Posterior cingulate gyrus (tissue), 11 donors: ENCODE results near the gene PRDM16.

Source experiments
- DNase-seq, 10 donors: peaks; one replicate each; pipeline versions ENCODE4 v3.0.0 to v3.0.0-alpha.2; 2020 to 2021; ENCODE audit warnings: mixed read lengths in 3 of 10
- intact Hi-C: fragments of 100-400 bp; cut with DNase I; formaldehyde crosslinking; loops from one replicate; pipeline ENCODE4 v1.15.1; 2023

The PRDM16 gene

DNA sequence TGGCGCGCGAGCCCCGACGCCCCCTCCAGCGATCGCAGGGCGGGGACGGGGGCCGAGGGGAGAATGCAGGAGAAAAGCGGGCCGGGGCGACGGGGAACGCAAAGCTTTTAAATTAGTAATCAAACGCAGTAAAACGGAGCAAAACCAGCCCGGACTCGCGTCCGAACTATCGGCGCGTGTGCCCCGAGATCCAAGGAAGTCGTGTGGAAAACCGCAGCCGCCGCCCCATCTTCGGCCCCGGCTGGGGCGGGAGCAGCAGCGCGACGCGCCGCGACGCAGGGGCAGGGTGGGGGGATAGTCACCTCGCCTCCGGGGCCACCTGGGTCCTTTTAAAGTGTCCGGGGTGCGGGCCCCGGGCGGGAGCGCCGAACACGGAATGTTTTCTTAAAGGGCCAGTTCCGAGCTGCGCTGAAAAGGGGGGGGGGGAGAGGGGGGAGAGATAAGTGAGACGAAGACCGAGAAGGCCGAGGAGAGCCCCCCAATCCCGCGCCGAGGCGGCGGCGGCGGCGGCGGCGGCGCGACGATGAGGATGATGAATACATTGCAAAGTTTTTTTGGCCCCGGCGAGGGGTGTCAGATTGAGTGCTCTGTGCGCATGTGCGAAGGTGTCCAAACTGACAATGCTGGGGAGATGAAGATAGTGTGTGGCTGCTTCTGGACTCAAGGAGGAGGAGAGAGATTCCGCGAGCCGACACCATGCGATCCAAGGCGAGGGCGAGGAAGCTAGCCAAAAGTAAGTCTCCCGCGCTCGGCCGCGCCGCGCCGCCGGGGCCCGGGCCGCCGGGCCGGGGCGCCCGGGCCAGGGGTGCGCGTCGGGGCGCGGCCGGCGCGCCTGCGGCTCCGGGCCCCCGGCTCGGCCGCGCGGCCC is at the start of gene PRDM16:
Gene PRDM16, plus strand, starts transcription at position 640 of the 868 bp plus-strand sequence. Its CDS starts 57 bp downstream, at position 697.
- intact Hi-C loops: loop anchor here (2.0 kb wide), 1 partner anchor 216 kb away; no protein-coding TSS in a partner anchor

DNA sequence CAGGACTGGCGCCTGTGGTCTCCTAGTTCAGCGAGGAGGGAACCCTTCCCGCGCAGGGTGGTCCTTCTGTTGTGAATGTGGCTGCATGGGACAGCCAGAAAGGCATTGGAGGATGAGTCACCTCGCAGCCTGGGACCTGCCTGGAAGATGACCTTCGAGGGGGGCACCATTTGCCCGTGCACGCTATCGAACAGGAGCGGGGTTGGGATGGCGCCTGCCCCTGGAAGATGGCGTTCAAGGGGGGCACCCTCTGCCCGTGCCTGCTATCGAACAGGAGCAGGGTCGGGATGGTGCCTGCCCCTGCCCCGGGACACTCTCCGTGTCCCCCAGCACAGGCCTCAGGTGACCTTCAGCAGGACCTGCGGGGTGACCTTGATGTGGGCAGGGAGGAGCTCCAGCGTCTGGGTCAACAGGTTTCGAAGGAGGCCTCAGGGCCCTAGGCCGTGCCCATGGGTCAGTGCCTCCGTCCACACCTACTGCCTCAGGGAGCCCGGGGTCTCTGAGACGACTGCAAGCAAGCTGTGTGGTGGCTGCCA is 49.4 kb upstream of the PRDM16 start:
- DNase-seq: peak in 4 of 10 donors; percentile 24 to 64 (median 56)
- intact Hi-C loops: no loop called here

More for the DNA sequence above, at the start of gene PRDM16:
- DNase-seq: peak in 5 of 10 donors; percentile 9 to 80 (median 77)

DNA sequence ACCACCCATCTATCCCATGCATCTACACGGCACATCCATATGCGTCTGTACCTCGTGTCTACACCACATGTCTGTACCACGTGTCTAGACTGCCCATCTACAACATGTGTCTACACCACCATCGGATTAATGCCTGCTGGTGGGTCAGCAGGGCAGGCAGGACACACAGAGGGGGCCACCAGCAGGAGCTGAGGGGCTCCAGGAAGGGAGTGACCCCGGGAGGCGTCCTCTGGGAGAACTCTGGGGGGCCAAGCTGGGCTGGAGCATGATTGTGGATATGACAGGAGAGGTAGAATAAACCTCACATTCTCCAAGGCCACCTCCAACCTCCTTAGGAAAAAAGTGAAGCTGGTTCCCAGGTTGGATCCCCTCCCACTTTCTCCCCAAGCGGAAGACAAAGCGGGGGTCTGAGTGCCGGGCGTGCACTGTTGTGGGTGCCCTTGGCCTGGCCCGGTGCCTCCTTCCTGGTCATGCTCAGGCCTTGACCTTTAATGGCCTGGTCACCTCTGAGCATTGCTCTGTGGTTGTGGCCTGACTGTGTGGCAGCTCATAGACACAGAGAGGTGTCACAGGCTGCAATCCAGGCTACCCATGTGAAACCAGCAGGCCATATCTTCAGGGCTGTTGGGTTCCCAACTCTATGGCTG is 48.6 kb upstream of the PRDM16 start:
- peak in 4 of 10 donors; percentile 1 to 61 (median 28) for DNase-seq

DNA sequence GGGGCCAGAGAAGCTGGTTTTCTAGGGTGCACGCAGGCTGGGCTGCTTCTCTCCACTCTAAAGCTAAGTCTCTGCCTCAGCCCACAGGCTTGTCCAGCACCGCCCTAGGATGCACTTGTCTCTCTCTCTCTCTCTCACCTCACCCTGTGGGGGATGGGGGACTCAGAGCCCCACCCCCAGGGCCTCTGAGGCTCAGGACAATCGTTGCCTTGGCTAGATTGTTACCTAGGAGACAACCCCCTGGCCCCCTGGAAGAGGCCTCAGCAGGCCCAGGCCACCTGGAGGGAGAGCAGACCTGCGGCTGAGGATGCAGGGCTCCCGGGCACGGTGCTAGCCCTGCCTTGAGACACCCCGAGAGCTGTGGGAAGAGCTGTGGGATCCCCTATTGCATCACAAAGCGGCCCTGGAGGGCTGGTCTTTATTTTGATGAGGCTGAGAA is 47.8 kb upstream of the PRDM16 start, which contains the start of gene ACTRT2:
Gene ACTRT2, plus strand, starts transcription at position 235 of the 439 bp plus-strand sequence. CDS start 220 bp downstream, outside the sequence.
- DNase-seq: peak in 3 of 10 donors; percentile 4 to 66 (median 65)
- intact Hi-C loops: no loop called here

More for the DNA sequence above, 48.6 kb upstream of the PRDM16 start:
- intact Hi-C loops: no loop called here

DNA sequence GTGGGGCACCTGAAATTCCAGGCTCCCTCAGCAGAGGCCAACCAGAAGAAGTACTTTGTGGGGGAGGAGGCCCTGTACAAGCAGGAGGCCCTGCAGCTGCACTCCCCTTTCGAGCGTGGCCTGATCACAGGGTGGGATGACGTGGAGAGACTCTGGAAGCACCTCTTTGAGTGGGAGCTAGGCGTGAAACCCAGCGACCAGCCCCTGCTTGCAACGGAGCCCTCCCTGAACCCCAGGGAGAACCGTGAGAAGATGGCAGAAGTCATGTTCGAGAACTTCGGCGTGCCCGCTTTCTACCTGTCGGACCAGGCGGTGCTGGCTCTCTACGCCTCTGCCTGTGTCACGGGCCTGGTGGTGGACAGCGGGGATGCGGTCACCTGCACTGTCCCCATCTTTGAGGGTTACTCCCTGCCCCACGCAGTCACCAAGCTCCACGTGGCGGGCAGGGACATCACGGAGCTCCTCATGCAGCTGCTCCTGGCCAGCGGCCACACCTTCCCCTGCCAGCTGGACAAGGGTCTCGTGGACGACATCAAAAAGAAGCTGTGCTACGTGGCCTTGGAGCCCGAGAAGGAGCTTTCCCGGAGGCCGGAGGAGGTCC is 47.1 kb upstream of the PRDM16 start:
- DNase-seq: peak in 5 of 10 donors; percentile 5 to 77 (median 69)
- intact Hi-C loops: no loop called here

DNA sequence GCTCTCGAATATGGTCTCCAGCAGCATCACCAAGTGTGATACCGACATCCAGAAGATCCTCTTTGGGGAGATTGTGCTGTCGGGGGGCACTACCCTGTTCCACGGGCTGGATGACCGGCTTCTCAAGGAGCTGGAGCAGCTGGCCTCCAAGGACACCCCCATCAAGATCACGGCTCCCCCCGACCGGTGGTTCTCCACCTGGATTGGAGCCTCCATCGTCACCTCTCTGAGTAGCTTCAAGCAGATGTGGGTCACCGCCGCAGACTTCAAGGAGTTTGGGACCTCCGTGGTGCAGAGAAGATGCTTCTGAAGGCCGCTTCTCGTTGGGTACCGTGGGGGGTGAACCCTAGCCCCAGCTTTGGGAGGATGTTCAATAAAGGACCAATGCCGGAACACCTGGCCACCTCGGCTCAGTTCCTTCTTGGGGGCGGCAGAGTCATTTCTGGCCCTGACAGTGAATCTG is 46.5 kb upstream of the PRDM16 start:
- DNase-seq: peak in 5 of 10 donors; percentile 5 to 80 (median 56)
- intact Hi-C loops: no loop called here

DNA sequence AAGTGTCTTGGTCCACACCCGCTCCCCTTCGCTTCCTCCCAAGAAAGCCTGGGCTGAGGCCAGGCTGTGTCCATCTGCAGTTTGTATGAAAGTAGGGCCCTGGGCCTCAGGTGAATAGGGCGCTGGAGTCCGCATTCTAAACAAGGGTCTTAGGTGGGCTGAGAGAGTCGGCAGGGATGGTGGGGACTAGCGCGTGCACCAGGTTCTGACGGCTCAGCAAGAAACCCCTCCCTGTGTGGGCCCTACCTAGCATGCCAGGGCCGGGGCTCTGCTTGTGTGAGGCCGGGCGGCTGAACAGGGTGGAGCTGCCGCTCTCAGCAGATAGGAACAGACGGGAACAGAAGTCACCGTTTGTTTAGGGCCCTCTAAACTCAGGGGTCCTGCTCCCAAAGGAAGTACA is 46.0 kb upstream of the PRDM16 start:
- peak in 4 of 10 donors; percentile 2 to 58 (median 31) for DNase-seq
- intact Hi-C loops: no loop called here

DNA sequence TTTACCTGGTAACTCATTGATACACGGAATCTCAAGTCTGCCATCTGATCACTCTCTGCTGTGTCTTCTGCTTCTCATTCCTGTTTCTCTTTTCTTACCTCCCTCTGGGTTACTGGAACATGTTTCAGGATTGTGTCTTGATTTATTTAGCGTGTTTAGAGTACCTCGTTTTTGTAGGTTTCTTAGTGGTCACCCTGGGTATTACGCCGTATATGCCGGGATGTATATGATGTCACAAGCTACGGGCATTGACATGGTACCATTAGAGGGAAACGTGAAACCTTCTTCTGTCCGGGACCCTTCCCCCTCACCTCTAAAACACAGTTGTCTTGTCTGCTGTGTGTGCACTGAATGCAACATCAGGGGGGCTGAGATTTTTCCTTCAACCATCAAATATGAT is 45.0 kb upstream of the PRDM16 start:
- DNase-seq: no peak
- intact Hi-C loops: no loop called here

DNA sequence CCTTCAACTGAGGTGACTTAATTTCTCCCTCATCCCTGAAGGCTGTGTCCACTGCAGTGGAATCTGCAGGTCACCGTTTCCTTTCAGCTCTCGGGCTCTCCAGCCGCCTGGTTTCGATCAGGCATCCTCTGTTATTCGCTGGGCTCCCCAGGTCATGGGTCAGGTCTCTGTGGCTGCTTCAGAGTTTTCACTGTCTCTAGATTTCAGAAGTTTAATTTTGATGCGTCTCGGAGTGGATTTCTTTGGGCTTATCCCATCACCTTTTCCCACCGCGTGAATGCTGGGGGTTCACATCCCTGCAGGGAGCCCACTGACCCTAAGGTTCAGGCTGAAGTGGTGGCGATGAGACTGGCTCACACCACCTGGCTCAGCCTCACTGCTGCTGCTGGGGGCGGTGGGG is 44.4 kb upstream of the PRDM16 start:
- intact Hi-C loops: no loop called here
- DNase-seq: peak in 2 of 10 donors; percentile 35 to 56

DNA sequence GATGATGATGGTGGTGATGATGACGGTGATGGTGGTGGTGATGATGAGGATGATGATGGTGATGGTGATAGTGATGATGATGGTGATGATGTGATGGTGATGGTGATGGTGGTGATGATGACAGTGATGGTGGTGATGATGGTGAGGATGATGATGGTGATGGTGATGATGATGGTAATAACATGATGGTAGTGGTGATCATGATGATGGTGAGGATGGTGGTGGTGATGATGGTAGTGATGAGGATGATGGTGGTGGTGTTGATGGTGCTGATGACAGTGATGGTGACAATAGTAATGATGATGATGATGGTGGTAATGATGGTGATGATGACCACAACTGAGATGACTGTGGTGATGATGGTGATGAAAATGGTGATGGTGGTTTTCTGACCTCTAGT is 42.9 kb upstream of the PRDM16 start:
- intact Hi-C loops: no loop called here
- DNase-seq: no peak

DNA sequence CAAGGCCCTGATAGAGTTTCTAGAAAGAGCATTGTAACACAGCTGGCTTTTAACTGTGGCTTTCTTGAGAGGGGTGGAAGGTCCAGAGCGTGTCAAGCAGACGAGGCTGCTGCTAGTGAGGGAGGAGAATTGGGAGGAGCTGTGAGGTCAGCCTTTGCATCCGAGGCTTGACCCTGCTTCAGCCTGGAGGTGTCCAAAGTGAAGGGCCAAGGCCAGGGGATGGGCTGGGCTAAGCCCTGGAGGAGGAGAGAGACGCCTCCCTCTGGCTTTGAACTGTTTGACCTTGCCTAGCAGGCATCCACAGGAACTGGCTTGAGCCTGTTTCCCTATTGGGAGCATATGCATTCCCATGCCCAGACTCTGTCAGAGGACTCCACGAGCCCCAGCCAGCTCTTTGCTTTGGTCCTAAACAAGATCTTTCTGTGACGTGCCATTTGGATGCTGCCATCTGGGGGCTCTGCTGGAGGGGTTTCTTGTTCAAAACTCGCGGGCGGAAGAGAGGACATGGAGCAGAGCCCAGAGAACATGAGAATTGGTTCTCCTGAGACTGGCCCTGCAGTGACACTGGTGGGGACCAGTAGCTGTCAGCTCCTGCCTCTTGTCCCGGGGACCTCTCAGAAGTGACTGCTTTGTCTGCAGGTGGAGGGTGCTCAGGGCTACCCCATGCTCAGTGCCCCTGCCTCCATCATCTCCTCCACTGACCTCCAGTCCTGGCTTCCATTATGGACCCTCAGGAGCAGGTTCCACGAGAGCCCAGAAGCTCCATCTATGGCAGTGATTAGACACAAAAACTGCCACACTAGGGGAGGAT is 42.2 kb upstream of the PRDM16 start:
- peak in 3 of 10 donors; percentile 2 to 62 (median 21) for DNase-seq
- intact Hi-C loops: no loop called here

DNA sequence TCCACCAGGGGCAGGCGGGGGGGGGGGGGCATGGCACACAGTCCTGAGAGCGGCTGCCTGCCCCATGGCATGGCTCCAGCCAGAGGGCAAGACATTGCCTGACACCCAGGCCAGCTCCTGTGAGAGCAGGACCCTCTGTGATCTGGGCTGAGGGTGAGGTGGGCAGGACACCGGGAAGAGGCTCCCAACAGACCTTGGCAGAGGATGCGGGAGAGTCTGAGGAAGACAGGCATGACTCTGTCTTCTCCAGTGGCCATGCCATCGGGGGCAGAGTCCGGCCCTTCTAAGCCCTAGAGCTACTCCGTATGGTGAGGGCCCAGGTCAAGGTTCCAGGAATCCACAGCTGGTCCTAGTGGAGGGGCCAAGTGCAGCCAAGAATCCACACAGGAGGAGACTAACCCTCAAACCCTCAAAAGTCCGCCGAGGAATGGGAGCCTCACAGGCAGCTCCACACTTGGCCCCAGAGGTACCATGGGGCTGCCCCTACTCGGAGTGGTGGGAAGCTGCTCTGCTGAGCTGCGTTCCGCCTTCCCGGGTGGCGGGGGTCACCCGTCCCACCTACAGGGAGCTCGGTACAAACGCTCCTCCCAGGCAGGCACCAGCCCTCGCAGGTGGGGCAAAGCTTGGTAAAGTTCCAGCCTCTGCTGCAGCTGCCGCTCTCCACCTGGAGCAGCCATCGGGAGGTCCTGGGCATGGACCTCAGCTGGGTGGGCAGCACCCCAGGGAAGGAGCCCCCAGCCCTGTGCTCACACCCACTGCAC is 41.2 kb upstream of the PRDM16 start:
- DNase-seq: peak in 3 of 10 donors; percentile 23 to 72 (median 46)
- intact Hi-C loops: no loop called here

DNA sequence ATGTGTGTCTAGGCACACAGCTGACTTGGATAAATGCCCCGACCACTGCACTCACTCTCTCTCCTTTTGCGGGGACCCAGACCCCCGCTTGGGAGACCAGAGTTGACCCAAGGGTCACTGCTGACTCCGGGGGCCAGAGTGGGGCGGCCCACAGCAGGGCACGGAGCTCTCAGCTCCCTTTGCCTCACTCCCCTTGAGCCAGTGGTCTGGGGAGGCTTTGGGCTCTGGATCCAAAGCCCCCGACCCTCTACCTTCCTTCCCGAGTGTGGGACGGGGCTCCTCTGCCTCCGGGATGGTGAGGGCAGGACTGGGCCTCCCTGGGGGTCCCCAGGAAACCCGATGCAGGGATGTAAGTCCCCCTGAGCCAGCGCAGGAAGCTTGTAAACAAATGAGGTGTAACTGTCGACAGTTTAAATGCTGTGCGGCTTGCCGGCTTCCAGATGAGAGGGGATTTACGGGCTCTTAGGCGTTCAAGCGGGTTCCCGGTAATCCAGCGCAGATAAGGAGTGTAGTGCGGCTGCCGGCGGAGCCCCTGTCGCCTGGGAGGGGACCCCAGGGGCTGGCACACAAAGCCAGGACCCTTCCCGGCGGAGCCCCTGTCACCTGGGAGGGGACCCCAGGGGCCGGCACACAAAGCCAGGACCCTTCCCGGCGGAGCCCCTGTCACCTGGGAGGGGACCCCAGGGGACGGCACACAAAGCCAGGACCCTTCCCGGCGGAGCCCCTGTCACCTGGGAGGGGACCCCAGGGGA is 40.3 kb upstream of the PRDM16 start:
- intact Hi-C loops: no loop called here
- peak in 2 of 10 donors; percentile 13 to 81 for DNase-seq

DNA sequence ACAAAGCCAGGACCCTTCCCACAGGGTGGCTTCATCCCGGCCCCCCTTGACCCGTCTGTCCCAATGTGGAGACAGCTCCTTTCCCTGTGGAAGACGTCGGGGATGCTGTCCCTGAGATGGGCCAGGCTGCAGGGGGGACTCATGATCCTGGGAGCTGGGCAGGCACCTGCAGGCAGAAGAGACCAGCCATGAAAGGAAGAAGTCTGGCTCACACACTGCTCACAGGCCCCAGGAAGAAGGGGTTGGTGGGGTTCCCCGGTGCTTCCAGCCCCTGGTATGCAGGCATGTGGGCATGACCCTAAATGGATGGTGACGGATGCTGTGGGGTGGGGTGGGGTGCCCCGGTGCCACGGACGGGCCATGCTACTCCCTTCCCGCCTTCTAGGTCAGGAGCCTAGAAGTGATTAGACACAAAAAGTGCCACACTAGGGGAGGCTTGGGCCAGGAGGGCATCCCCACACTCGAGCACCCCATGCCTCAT is 39.5 kb upstream of the PRDM16 start:
- intact Hi-C loops: no loop called here

DNA sequence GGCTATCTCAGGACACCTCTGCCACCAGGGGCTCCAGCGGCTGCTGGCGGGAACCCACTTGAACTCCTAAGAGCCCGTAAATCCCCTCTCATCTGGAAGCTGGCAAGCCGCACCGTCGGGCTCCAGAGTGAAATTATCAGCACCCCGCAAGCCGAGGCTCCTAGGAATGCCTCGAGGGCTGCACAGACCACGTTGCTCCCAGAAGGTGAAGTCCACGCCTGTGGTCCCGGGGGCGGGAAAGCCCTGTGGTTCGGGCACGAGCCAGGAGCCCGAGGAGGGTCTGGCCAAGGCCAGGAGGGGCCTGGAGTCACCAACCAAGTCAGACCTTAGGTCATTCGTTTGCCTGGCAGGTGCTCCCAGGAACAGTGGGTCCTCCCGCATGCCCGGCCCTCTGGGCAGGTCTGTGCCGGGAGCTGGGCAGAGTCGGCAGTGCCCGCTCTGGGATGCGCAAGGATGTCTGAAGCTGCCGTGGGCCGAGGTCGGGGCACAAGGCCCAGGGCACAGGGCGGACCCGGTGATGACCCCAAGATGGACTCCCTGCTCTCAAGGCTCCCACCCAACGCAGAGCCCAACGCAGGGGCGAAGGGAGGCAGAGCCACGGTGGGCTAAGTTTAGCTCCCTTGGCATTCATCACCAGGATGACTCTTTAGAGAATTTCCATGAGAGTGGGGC is 38.9 kb upstream of the PRDM16 start:
- intact Hi-C loops: no loop called here
- DNase-seq: peak in 2 of 10 donors; percentile 6 to 81

More for the DNA sequence above, 39.5 kb upstream of the PRDM16 start:
- no peak for DNase-seq

DNA sequence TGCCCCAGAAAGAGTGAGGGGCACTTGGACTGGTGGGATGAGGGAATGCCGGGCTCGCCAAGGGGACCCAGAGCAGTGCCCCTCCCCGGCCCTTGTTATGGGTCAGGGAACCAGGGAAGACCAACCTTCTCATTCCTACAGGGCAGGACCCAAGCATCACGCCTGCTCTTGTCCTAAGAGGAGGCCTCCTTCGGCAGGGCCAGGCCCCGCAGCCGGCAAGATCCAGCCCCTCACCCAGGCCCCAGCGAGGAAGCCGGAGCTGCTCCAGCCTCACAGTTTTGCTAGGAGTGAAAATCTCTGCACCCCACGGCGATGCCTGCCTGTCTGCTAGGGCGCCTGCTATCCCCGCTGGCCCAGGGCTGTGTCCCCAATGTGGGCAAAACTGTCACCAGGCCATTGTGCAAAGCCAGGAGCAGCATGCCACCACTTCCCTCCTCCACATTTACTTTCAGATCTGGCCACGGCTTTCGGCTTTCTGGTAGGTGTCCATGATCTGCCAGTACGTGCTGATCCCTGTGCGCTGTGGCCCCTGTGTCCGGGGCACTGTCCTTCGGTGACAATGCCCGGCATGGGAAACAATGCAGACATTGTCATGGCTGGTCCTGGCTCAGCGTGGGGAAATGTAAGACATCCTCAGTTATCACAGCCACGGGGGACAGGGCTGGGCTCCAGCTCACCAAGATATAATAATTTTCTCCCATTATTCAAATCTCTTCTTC is 38.2 kb upstream of the PRDM16 start:
- intact Hi-C loops: no loop called here

More for the DNA sequence above, 38.2 kb upstream of the PRDM16 start:
- peak in 6 of 10 donors; percentile 55 to 95 (median 66) for DNase-seq
